GM19193 (cell line): ENCODE data around the gene SRGAP2C.
"Not testable (repeated sequence)": the region's sequence is repeated elsewhere in the genome, so short reads cannot be mapped to it uniquely, and the experiment has no call there.

Experiments
- POLR2A ChIP-seq: IDR thresholded peaks from 4 replicates; pipeline ENCODE4 v1.6.1; 2011; ENCODE audit not compliant: insufficient read depth, insufficient read length; ENCODE audit errors: extremely low read depth

SRGAP2C gene

DNA sequence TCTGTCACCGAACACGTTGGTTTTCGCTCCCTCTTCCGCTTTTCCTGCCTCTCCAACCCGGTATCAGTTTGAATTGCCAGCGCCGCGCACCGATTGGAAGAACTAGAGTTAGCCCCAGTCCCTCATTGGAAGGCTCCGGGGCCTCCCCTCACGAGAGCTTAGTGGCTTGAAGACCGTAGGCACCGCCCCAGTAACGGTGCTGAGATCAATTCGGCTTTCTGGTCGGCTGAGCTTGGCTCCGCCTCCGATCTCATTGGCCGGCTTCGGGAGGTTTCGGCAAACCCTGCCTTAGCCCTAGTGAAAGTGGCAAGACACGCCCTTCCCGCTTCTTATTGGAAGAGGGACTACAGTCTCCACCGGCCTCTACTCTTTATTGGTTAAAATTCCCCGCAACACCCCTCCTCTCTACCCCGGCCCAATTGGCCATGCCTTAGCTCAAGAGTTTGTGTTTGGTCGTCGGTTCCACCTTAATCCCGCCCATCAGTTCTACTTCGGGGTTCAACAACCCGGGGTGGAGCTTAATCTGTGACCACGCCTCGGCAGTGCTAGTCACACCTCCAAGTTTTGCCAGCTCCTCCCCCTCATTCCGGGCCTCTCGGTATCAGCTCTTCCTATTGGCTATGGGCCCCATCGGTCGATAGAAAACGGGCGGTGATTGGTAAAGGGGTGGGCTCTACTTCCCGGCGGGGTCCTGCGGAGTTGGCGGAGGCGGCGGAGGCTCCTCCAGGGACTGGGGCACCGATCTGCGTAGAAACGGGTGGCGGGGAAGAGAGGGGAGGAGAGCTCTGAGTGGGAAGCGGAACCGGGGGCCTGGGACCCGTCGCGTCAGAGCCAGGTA, at the start of gene SRGAP2C, which contains the start of gene FAM72B:
SRGAP2C (plus strand) TSS at position 686 of the 838 bp plus-strand sequence. CDS start 2,472 bp downstream, outside the sequence.
FAM72B (minus strand) TSS at position 51 of the 838 bp plus-strand sequence. CDS start 851 bp downstream, outside the sequence.
- TF ChIP-seq POLR2A: not testable (repeated sequence)

DNA sequence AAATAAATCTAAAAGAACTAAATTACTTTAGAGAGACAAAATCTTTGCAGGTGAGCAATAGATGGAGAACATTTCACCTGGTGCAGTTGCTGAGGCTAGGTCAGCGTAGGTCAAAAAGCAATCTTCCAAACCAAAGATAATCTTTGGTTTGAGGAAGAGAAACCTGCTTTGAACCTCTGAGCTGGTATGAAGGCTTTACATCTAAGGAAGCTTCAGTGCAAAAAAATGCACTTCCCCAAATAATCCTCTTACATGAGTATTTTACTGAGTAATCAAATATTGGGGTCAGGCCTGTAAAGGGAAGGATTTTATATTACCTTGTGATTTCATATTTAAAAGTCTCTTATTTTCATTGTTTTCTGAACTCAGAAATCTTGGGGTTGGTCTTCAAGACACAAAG, 223.6 kb downstream of the SRGAP2C start:
- TF ChIP-seq POLR2A: no peak

DNA sequence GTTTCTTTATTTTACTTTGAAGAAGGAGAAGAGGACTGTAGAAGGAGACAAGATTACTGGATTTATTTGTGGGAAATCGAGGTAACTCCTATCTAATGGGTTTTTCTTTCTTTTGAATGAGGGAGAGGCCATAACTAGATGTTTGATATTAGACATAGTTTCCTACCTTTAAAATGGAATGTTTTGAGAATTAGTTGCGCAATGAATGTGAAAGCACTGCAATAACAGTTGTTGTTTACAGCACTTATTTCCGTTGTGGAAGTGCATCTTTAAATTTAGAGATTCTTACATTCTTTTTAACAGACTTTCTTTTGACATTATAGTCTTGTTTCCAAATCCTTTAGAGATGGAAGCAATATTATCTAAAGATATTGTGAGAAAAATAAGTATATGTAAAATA, 229.0 kb downstream of the SRGAP2C start:
- TF ChIP-seq POLR2A: no peak

DNA sequence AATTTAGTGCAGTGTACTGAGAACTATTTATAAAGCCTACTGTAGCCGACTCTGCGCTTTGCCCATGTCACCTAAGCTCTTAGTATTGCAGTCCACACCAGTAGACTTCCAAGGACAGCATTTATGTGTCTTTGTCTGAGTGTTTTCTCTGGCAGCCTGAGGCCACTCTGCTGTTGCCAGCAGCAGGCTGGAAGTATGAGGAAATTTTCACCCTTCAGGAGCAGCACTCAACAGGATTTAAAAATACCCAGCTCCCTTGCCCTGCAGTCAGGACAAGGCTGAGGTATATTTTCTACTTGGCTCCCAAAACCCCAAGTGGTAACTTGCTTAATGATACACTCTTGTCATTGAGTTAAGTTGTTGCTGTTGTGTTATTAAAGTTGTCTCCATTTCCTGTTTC, 230.1 kb downstream of the SRGAP2C start:
- no peak for TF ChIP-seq POLR2A

DNA sequence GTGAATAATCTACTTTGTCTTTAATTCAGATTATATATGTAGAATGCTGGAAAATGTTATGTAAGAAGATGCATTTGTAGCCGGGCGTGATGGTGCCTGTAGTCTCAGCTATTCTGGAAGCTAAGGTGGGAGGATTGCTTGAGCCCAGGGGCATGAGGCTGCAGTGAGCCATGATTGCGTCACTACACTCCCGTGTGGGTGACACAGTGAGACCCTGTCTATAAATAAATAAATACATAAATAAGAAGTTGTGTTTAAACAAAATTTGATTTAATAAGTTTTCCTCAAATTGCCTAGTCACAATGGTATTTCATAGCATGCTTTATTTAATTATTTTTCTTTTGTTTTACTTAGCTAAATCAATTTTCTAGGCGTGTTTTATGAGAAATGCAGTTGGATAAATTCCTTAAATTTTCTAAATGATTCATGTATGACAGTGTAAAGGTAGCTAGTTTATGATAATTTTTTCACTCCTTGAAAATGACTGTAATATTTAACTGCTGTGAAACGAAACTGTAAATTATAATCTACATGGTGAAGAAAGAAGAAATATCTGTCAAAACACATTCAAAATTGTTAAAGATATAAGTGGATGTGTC, 232.6 kb downstream of the SRGAP2C start:
- TF ChIP-seq POLR2A: no peak

DNA sequence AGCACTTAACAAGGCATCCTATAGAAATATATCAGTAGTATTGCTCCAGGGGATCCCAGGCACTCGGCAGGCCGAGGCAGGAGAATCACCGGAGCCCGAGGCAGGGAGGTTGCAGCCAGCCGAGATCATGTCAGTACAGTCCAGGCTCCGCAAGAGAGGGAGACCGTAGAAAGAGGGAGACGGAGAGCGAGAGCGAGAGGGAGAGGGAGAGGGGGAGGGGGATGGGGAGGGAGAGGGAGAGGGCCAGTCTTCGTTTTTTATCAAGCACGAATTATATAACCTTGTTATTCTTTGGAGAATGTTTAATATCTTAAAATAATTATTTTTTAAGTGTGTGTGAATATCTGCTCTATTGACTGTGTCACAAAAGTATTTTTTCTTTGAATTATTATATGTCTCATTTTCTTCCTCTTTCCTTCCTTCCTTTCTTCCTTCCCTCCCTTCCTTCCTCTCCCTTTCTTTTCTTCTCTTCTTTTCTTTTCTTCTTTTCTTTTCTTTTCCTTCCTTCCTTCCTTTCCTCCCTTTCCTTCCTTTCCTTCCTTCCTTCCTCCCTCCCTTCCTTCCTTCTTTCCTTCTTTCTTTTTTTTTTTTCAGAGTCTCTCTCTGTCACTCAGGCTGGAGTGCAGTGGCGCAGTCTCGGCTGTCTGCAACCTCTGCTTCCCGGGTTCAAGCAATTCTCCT, 233.7 kb downstream of the SRGAP2C start:
- TF ChIP-seq POLR2A: no peak

DNA sequence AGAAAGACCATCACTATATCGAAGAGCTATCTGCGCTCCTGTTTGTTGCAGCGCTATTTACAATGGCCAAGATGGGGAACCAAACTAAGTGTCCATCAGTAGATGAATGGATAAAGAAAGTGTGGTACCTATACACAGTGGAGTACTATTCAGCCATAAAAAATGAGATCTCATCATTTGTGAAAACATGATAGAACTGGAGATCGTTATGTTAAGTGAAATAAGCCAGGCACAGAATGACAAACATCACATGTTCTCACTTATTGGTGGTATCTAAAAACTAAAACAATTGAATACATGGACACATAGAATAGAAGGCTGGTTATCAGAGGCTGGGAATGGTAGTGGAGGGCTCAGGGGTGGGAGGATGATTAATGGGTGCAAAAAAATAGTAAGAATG, 256.2 kb downstream of the SRGAP2C start:
- TF ChIP-seq POLR2A: no peak
